ENCODE results near the gene TACR1.

TACR1 gene

GRCh38 chr2:75023666-75024455 lies 175.5 kb downstream of the TACR1 start:
- FAIRE-seq, result no peak
- DNase-seq (ENCODE audit: low spot score), result no peak

- no peak for DNase-seq (ENCODE audit: low spot score)
- no peak for FAIRE-seq
Observed at GRCh38 chr2:75022516-75022915, 176.8 kb downstream of the TACR1 start.

GRCh38 chr2:75021672-75022071 lies 177.6 kb downstream of the TACR1 start:
- DNase-seq (ENCODE audit: low spot score), result no peak

GRCh38 chr2:75020476-75020875 lies 178.8 kb downstream of the TACR1 start:
- no peak for DNase-seq (ENCODE audit: low spot score)
- FAIRE-seq, result no peak

More at GRCh38 chr2:75021672-75022071, 177.6 kb downstream of the TACR1 start:
- no peak for FAIRE-seq

GRCh38 chr2:75019790-75020189 lies 179.5 kb downstream of the TACR1 start:
- FAIRE-seq, result no peak

GRCh38 chr2:75018162-75018561 lies 181.2 kb downstream of the TACR1 start:
- DNase-seq (ENCODE audit: low spot score) (no peak), FAIRE-seq (no peak)

More at GRCh38 chr2:75019790-75020189, 179.5 kb downstream of the TACR1 start:
- DNase-seq (ENCODE audit: low spot score), result no peak

- DNase-seq (ENCODE audit: low spot score) (no peak), FAIRE-seq (no peak)
Observed at GRCh38 chr2:75012080-75012479, 187.2 kb downstream of the TACR1 start.

- DNase-seq (ENCODE audit: low spot score), result no peak
- no peak for FAIRE-seq
Observed at GRCh38 chr2:75010571-75010970, 188.7 kb downstream of the TACR1 start.

GRCh38 chr2:75007819-75008218 lies 191.5 kb downstream of the TACR1 start:
- DNase-seq (ENCODE audit: low spot score) (no peak), FAIRE-seq (no peak)

- no peak for FAIRE-seq
- no peak for DNase-seq (ENCODE audit: low spot score)
Observed at GRCh38 chr2:75007061-75007460, 192.3 kb downstream of the TACR1 start.

- FAIRE-seq (no peak), DNase-seq (ENCODE audit: low spot score) (no peak)
Observed at GRCh38 chr2:75006041-75006440, 193.3 kb downstream of the TACR1 start.

- DNase-seq (ENCODE audit: low spot score) (no peak), FAIRE-seq (no peak)
Observed at GRCh38 chr2:75003773-75004172, 195.5 kb downstream of the TACR1 start.

GRCh38 chr2:75003276-75003675 lies 196.0 kb downstream of the TACR1 start:
- DNase-seq (ENCODE audit: low spot score), result no peak
- no peak for FAIRE-seq

GRCh38 chr2:75002007-75002406 lies 197.3 kb downstream of the TACR1 start:
- DNase-seq (ENCODE audit: low spot score) (no peak), FAIRE-seq (no peak)

GRCh38 chr2:74999468-74999867 lies 199.9 kb downstream of the TACR1 start:
- FAIRE-seq (no peak), DNase-seq (ENCODE audit: low spot score) (no peak)
